Neural cell (in vitro differentiated cells): Measurements from ENCODE around the gene CHEK1.

Source experiments
- TAF1 ChIP-seq: IDR thresholded peaks from 2 replicates; pipeline ENCODE4 v1.6.1; 2012; ENCODE audit warnings: low read depth
- TF ChIP-seq, protein P1 (sequence below): fragments of 450-650 bp; IDR thresholded peaks from 2 replicates; pipeline ENCODE4 v1.5.1; 2014; ENCODE audit warnings: antibody characterized with exemption, mild to moderate bottlenecking, moderate library complexity; ENCODE audit not compliant: poor library complexity, severe bottlenecking
- TF ChIP-seq, protein P2 (sequence below): IDR thresholded peaks from 2 replicates; pipeline ENCODE4 v1.6.1; 2012; ENCODE audit warnings: borderline replicate concordance

DNA sequence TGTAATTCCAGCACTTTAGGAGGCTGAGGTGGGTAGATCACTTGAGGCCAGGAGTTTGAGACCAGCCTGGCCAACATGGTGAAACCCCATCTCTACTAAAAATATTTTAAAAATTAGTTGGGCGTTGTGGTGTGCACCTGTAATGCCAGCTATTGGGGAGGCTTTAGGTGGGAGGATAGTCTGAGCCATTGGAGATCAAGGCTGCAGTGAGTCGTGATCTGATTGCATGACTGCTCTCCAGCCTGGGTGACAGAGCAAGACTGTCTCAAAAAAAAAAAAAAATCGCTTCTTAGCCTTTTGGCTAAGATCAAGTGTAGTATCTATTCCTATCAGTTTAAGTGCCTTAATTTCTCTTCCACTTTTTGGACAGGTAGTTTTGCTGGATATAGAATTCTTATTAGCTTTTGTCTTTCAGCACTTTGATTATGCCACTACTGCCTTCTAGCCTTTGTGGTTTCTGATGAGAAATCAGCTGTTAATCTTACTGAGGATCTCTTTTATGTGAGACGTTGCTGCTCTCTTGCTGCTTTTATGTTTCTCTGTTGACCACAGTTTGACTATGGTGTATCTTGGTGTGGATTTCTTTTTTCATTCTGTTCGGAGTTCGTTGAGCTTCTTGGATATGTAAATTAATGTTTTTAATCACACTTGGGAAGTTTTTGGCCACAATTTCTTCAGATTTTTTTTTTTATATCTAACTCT, 24.7 kb downstream of the CHEK1 start:
- TF ChIP-seq, protein P1, sequence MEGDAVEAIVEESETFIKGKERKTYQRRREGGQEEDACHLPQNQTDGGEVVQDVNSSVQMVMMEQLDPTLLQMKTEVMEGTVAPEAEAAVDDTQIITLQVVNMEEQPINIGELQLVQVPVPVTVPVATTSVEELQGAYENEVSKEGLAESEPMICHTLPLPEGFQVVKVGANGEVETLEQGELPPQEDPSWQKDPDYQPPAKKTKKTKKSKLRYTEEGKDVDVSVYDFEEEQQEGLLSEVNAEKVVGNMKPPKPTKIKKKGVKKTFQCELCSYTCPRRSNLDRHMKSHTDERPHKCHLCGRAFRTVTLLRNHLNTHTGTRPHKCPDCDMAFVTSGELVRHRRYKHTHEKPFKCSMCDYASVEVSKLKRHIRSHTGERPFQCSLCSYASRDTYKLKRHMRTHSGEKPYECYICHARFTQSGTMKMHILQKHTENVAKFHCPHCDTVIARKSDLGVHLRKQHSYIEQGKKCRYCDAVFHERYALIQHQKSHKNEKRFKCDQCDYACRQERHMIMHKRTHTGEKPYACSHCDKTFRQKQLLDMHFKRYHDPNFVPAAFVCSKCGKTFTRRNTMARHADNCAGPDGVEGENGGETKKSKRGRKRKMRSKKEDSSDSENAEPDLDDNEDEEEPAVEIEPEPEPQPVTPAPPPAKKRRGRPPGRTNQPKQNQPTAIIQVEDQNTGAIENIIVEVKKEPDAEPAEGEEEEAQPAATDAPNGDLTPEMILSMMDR: no peak
- no peak for TF ChIP-seq TAF1
- TF ChIP-seq, protein P2, sequence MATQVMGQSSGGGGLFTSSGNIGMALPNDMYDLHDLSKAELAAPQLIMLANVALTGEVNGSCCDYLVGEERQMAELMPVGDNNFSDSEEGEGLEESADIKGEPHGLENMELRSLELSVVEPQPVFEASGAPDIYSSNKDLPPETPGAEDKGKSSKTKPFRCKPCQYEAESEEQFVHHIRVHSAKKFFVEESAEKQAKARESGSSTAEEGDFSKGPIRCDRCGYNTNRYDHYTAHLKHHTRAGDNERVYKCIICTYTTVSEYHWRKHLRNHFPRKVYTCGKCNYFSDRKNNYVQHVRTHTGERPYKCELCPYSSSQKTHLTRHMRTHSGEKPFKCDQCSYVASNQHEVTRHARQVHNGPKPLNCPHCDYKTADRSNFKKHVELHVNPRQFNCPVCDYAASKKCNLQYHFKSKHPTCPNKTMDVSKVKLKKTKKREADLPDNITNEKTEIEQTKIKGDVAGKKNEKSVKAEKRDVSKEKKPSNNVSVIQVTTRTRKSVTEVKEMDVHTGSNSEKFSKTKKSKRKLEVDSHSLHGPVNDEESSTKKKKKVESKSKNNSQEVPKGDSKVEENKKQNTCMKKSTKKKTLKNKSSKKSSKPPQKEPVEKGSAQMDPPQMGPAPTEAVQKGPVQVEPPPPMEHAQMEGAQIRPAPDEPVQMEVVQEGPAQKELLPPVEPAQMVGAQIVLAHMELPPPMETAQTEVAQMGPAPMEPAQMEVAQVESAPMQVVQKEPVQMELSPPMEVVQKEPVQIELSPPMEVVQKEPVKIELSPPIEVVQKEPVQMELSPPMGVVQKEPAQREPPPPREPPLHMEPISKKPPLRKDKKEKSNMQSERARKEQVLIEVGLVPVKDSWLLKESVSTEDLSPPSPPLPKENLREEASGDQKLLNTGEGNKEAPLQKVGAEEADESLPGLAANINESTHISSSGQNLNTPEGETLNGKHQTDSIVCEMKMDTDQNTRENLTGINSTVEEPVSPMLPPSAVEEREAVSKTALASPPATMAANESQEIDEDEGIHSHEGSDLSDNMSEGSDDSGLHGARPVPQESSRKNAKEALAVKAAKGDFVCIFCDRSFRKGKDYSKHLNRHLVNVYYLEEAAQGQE: no peak
